Fibroblast of lung (primary cell): ENCODE measurements around the gene CIDEB.

Experiments
- CTCF ChIP-seq, 2 donors: IDR thresholded peaks in 1 of 2; conservative IDR thresholded peaks in 1 of 2; 1 replicate in 1 of 2; 2 replicates in 1 of 2; pipeline ENCODE4 v1.5.1; 2011 to 2012; ENCODE audit warnings: low read length in 2 of 2, control low read depth in 1 of 2, inconsistent platforms in 1 of 2, low read depth in 1 of 2, mild to moderate bottlenecking in 1 of 2
- EZH2 ChIP-seq: IDR thresholded peaks from 2 replicates; pipeline ENCODE4 v1.5.1; 2012; ENCODE audit warnings: low read length, control low read depth, mild to moderate bottlenecking; ENCODE audit errors: missing control alignments

- TF ChIP-seq CTCF (conservative IDR thresholded peaks at IDR 0.05 in 1 of 2, IDR thresholded peaks at IDR 0.05 in 1 of 2; ENCODE audit: low read depth in 1 of 2, low read length in 2 of 2) (no peak), EZH2 (no peak)
Observed at GRCh38 chr14:24255438-24255837, 52.3 kb downstream of the CIDEB start.
